Stomach (tissue), 9 donors: ENCODE results near the gene LRP10. TPM values are rescaled to one million over a fixed set of nuclear protein-coding genes. Genes with fewer than 3 reads are reported as not detected.

Experiments used
- DNase-seq, 2 donors: peaks; one replicate each; pipeline versions ENCODE4 v3.0.0 to v3.0.0-alpha.2; 2013 to 2019
- H3K27ac ChIP-seq, 5 donors: fragments of 200-600 bp in 4 of 5; sonication (generic) in 4 of 5; one replicate each; pipeline ENCODE4 v1.5.1; 2013 to 2019; ENCODE audit warnings: mild to moderate bottlenecking in 1 of 5, moderate library complexity in 1 of 5
- H3K27me3 ChIP-seq, 3 donors: fragments of 200-600 bp; sonication (generic); one replicate each; pipeline ENCODE4 v1.5.1; 2017 to 2019; ENCODE audit warnings: mixed run types in 1 of 3
- H3K36me3 ChIP-seq, 4 donors: fragments of 200-600 bp; sonication (generic); 1 replicate in 3 of 4; 2 replicates in 1 of 4; pipeline ENCODE4 v1.5.1; 2016 to 2019
- H3K4me1 ChIP-seq, 4 donors: fragments of 200-600 bp; sonication (generic); one replicate each; pipeline ENCODE4 v1.5.1; 2016 to 2019
- H3K4me3 ChIP-seq, 4 donors: fragments of 200-600 bp; sonication (generic) in 3 of 4; one replicate each; pipeline ENCODE4 v1.5.1; 2016 to 2019; ENCODE audit warnings: mild to moderate bottlenecking in 1 of 4
- H3K9me3 ChIP-seq, 4 donors: fragments of 200-600 bp; sonication (generic); one replicate each; pipeline ENCODE4 v1.5.1; 2016 to 2019
- EP300 ChIP-seq: sonication (generic); formaldehyde crosslinking; IDR thresholded peaks from one replicate; pipeline ENCODE4 v1.6.1; 2017; ENCODE audit warnings: antibody characterized with exemption
- POLR2A ChIP-seq, 4 donors: fragments of 450-650 bp; IDR thresholded peaks; one replicate each; pipeline ENCODE4 v1.6.1; 2016; ENCODE audit warnings: antibody characterized with exemption in 4 of 4, control low read depth in 2 of 4, mild to moderate bottlenecking in 1 of 4, moderate library complexity in 1 of 4
- POLR2AphosphoS5 ChIP-seq, 3 donors: sonication (generic); formaldehyde crosslinking; IDR thresholded peaks; one replicate each; pipeline ENCODE4 v1.6.1; 2016; ENCODE audit warnings: antibody characterized with exemption in 3 of 3
- WGBS, 5 donors: extraction: QIAGEN DNeasy Blood & Tissue Kit in 3 of 5; methylation state at CpG; one replicate each; pipeline versions ENCODE4 v1.1.5 to v1.1.7; 2013 to 2018; 5-methylcytosine and 5-hydroxymethylcytosine counted together
- intact Hi-C: fragments of 100-400 bp; cut with DNase I; formaldehyde crosslinking; loops from one replicate; pipeline ENCODE4 v1.15.1; 2023; ENCODE audit warnings: low total_unique reads
- polyA plus RNA-seq, 3 donors: library from polyadenylated mRNA; stranded (reverse); fragments of 200-250 nt; gene quantifications; one replicate each; pipeline ENCODE4 v1.2.3, GENCODE V29; 2013
- total RNA-seq, 5 donors: library from RNA; depleted of rRNA; stranded (reverse); fragments of >200 nt; gene quantifications; one replicate each; pipeline versions ENCODE4 v1.1.0 to v1.2.3, GENCODE V29; 2014 to 2016
- TF ChIP-seq, protein P1 (sequence below), 7 experiments: fragments of 450-650 bp in 4 of 7; fragments of 200-600 bp in 3 of 7; sonication (generic) in 3 of 7; IDR thresholded peaks; one replicate each; pipeline ENCODE4 v1.5.1; 2016 to 2019; ENCODE audit warnings: antibody characterized with exemption in 7 of 7, control low read depth in 2 of 7, mild to moderate bottlenecking in 1 of 7
- donor health status: healthy with polysubstance abuse.
- donor health status: Bipolar disorder and iron deficiency.
- donor health status: healthy.

LRP10 gene
- total and polyA plus RNA-seq, 8 donors: 25.1 to 277 (median 63.6) TPM

GRCh38 chr14:22887990-22888378 is 16.4 kb downstream of the LRP10 start:
- H3K4me3 ChIP-seq: peak overlapping the region; percentile 48 to 62 (median 58)
- H3K4me1 ChIP-seq: peaks cover 16 to 40% (median 33%) of the 10 kb centered on the region in 4 donors
- H3K27me3 ChIP-seq: no peaks in the 10 kb centered on the region
- 45 to 62% (median 52%) methylated on average over 5 of the region's 5 CpGs for WGBS, 5 donors
- intact Hi-C loops: no loop called here
- TF ChIP-seq EP300 (no peak), POLR2A (IDR thresholded peaks at IDR 0.05) (no peak), POLR2AphosphoS5 (IDR thresholded peaks at IDR 0.05) (no peak)
- TF ChIP-seq, protein P1, sequence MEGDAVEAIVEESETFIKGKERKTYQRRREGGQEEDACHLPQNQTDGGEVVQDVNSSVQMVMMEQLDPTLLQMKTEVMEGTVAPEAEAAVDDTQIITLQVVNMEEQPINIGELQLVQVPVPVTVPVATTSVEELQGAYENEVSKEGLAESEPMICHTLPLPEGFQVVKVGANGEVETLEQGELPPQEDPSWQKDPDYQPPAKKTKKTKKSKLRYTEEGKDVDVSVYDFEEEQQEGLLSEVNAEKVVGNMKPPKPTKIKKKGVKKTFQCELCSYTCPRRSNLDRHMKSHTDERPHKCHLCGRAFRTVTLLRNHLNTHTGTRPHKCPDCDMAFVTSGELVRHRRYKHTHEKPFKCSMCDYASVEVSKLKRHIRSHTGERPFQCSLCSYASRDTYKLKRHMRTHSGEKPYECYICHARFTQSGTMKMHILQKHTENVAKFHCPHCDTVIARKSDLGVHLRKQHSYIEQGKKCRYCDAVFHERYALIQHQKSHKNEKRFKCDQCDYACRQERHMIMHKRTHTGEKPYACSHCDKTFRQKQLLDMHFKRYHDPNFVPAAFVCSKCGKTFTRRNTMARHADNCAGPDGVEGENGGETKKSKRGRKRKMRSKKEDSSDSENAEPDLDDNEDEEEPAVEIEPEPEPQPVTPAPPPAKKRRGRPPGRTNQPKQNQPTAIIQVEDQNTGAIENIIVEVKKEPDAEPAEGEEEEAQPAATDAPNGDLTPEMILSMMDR (IDR thresholded peaks at IDR 0.05): no peak
- no peaks in the 10 kb centered on the region for H3K9me3 ChIP-seq
- H3K36me3 ChIP-seq: no peaks in the 10 kb centered on the region
- DNase-seq: peak in 1 of 2 donors; percentile 52
- peak overlapping the region; percentile 83 to 95 (median 86) for H3K27ac ChIP-seq

DNA sequence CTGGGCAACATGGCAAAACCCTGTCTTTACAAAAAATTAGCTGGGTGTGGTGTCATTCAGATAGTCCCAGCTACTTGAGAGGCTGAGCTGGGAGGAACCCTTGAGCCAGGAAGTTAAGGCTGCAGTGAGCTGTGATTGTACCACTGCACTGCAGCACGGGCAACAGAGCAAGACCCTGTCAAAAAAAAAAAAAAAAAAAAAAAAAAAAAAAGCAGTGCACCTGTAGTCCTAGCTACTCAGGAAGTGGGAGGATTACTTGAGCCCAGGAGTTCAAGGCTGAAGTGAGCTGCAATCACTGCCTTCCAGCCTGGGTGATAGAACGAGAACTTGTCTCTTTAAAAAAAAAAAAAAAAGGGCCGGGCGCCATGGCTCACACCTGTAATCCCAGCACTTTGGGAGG is 17.1 kb downstream of the LRP10 start:
- H3K4me3 ChIP-seq: no peak overlapping the region
- no peaks in the 10 kb centered on the region for H3K27me3 ChIP-seq
- intact Hi-C loops: no loop called here
- 24 to 72% (median 59%) methylated on average over 3 to 4 of the region's 4 CpGs for WGBS, 5 donors
- H3K36me3 ChIP-seq: no peaks in the 10 kb centered on the region
- TF ChIP-seq EP300 (no peak), POLR2A (IDR thresholded peaks at IDR 0.05) (no peak), POLR2AphosphoS5 (IDR thresholded peaks at IDR 0.05) (no peak)
- TF ChIP-seq, protein P1 (IDR thresholded peaks at IDR 0.05): no peak
- H3K4me1 ChIP-seq: peaks cover 16 to 34% (median 27%) of the 10 kb centered on the region in 4 donors
- no peaks in the 10 kb centered on the region for H3K9me3 ChIP-seq
- peak overlapping the region in 2 of 5 donors; percentile 86 to 88 for H3K27ac ChIP-seq
- DNase-seq: no peak

GRCh38 chr14:22890416-22890815 is 18.9 kb downstream of the LRP10 start:
- no peak for TF ChIP-seq POLR2AphosphoS5 (IDR thresholded peaks at IDR 0.05)
- WGBS, 5 donors: 79 to 92% (median 88%) methylated on average over 1 of the region's 1 CpG
- intact Hi-C loops: no loop called here
- no peak overlapping the region for H3K27ac ChIP-seq
- no peak overlapping the region for H3K4me3 ChIP-seq
- no peaks in the 10 kb centered on the region for H3K36me3 ChIP-seq
- H3K27me3 ChIP-seq: no peaks in the 10 kb centered on the region
- DNase-seq: no peak
- no peaks in the 10 kb centered on the region for H3K9me3 ChIP-seq
- peaks cover 16 to 33% (median 27%) of the 10 kb centered on the region in 4 donors for H3K4me1 ChIP-seq

GRCh38 chr14:22892488-22892887 is 20.9 kb downstream of the LRP10 start:
- Histone ChIP-seq H3K4me3 (no peak overlapping the region), H3K27ac (no peak overlapping the region), H3K9me3 (no peaks in the 10 kb centered on the region), H3K36me3 (no peaks in the 10 kb centered on the region), H3K4me1 (peaks cover 7 to 23% (median 11%) of the 10 kb centered on the region in 4 donors), H3K27me3 (no peaks in the 10 kb centered on the region)
- TF ChIP-seq EP300 (no peak), POLR2A (IDR thresholded peaks at IDR 0.05) (no peak), POLR2AphosphoS5 (IDR thresholded peaks at IDR 0.05) (no peak)
- TF ChIP-seq, protein P1 (IDR thresholded peaks at IDR 0.05): no peak
- no peak for DNase-seq
- WGBS, 5 donors: 81 to 88% (median 86%) methylated on average over 7 of the region's 7 CpGs
- intact Hi-C loops: no loop called here

GRCh38 chr14:22893706-22894105 is 22.2 kb downstream of the LRP10 start:
- WGBS, 5 donors: 90 to 95% (median 94%) methylated on average over 4 of the region's 4 CpGs
- H3K4me1 ChIP-seq: peaks cover 0 to 19% (median 5%) of the 10 kb centered on the region in 4 donors
- no peak for DNase-seq
- intact Hi-C loops: no loop called here
- H3K4me3 ChIP-seq: no peak overlapping the region
- TF ChIP-seq, protein P1 (IDR thresholded peaks at IDR 0.05): no peak
- no peak for TF ChIP-seq POLR2AphosphoS5 (IDR thresholded peaks at IDR 0.05)
- no peak for TF ChIP-seq EP300
- no peaks in the 10 kb centered on the region for H3K27me3 ChIP-seq
- no peaks in the 10 kb centered on the region for H3K9me3 ChIP-seq
- H3K27ac ChIP-seq: no peak overlapping the region
- H3K36me3 ChIP-seq: no peaks in the 10 kb centered on the region
